Measurements from ENCODE around the gene MTREX. TPM values are rescaled to one million over a fixed set of nuclear protein-coding genes. Genes with fewer than 3 reads are reported as not detected.

Gene MTREX
- total RNA-seq, 1 donor from 2014 or later = 68.7 TPM

- FAIRE-seq = no peak
- H3K4me3 ChIP-seq (ENCODE audit: insufficient read depth, low read depth, low read length) = no peak overlapping the region
- Mint-ChIP-seq H3K4me1 (ENCODE audit: low read depth, unreplicated experiment) (peaks cover 3% of the 10 kb centered on the region), H3K4me3 (ENCODE audit: unreplicated experiment) (no peak overlapping the region), H3K27me3 (ENCODE audit: low read depth, unreplicated experiment) (no peaks in the 10 kb centered on the region), H3K27ac (ENCODE audit: unreplicated experiment) (no peak overlapping the region), H3K9me3 (ENCODE audit: unreplicated experiment) (no peaks in the 10 kb centered on the region), H3K36me3 (ENCODE audit: low read depth, unreplicated experiment) (peaks cover 4% of the 10 kb centered on the region)
- H3K9me3 ChIP-seq (ENCODE audit: insufficient read depth, low read depth, low read length) = no peaks in the 10 kb centered on the region
- H3K79me2 ChIP-seq (ENCODE audit: insufficient read depth, low read length) = no peaks in the 10 kb centered on the region
- no peak overlapping the region for H3K9ac ChIP-seq (ENCODE audit: low read length)
- peaks cover 4% of the 10 kb centered on the region for H3K4me1 ChIP-seq (ENCODE audit: insufficient read depth, low read length)
- peak; percentile 30 for DNase-seq (ENCODE audit: low read depth)
- H3K36me3 ChIP-seq (ENCODE audit: insufficient read depth, low read length) = peaks cover 22% of the 10 kb centered on the region
- H3K27me3 ChIP-seq (ENCODE audit: insufficient read depth, low read length) = no peaks in the 10 kb centered on the region
- TF ChIP-seq EZH2 (IDR thresholded peaks at IDR 0.05; ENCODE audit: insufficient read depth, low read length) (no peak), CTCF (IDR thresholded peaks at IDR 0.05; ENCODE audit: insufficient read depth, low read depth, low read length) (peak; percentile 74)
- no peak overlapping the region for H3K27ac ChIP-seq (ENCODE audit: low read depth, low read length)
- peaks cover 1% of the 10 kb centered on the region for H4K20me1 ChIP-seq (ENCODE audit: insufficient read depth, low read length)
- no peak overlapping the region for H2AFZ ChIP-seq (ENCODE audit: low read depth, low read length)
- H3K4me2 ChIP-seq (ENCODE audit: low read length) = no peak overlapping the region
These were observed 99.4 kb downstream of the MTREX start for GRCh38 chr5:55407059-55407684.

- DNase-seq (ENCODE audit: low read depth) (no peak), FAIRE-seq (no peak)
- Histone ChIP-seq H2AFZ (ENCODE audit: low read depth, low read length) (no peak overlapping the region), H3K27ac (ENCODE audit: low read depth, low read length) (no peak overlapping the region), H3K27me3 (ENCODE audit: insufficient read depth, low read length) (no peaks in the 10 kb centered on the region), H3K79me2 (ENCODE audit: insufficient read depth, low read length) (no peaks in the 10 kb centered on the region), H3K9ac (ENCODE audit: low read length) (no peak overlapping the region), H4K20me1 (ENCODE audit: insufficient read depth, low read length) (no peaks in the 10 kb centered on the region), H3K36me3 (ENCODE audit: insufficient read depth, low read length) (peaks cover 20% of the 10 kb centered on the region), H3K4me2 (ENCODE audit: low read length) (no peak overlapping the region), H3K4me3 (ENCODE audit: insufficient read depth, low read depth, low read length) (no peak overlapping the region), H3K9me3 (ENCODE audit: insufficient read depth, low read depth, low read length) (no peaks in the 10 kb centered on the region), H3K4me1 (ENCODE audit: insufficient read depth, low read length) (peaks cover 4% of the 10 kb centered on the region)
- no peaks in the 10 kb centered on the region for H3K27me3 Mint-ChIP-seq (ENCODE audit: low read depth, unreplicated experiment)
- H3K9me3 Mint-ChIP-seq (ENCODE audit: unreplicated experiment) = no peaks in the 10 kb centered on the region
- peaks cover 3% of the 10 kb centered on the region for H3K4me1 Mint-ChIP-seq (ENCODE audit: low read depth, unreplicated experiment)
- H3K4me3 Mint-ChIP-seq (ENCODE audit: unreplicated experiment) = no peak overlapping the region
- peaks cover 4% of the 10 kb centered on the region for H3K36me3 Mint-ChIP-seq (ENCODE audit: low read depth, unreplicated experiment)
- TF ChIP-seq EZH2 (IDR thresholded peaks at IDR 0.05; ENCODE audit: insufficient read depth, low read length) (no peak), CTCF (IDR thresholded peaks at IDR 0.05; ENCODE audit: insufficient read depth, low read depth, low read length) (no peak)
- H3K27ac Mint-ChIP-seq (ENCODE audit: unreplicated experiment) = no peak overlapping the region
These were observed 100.2 kb downstream of the MTREX start for GRCh38 chr5:55407984-55408383.

GRCh38 chr5:55409775-55410174, 102.0 kb downstream of the MTREX start:
- H3K4me1 ChIP-seq (ENCODE audit: insufficient read depth, low read length) = peaks cover 5% of the 10 kb centered on the region
- H3K27me3 ChIP-seq (ENCODE audit: insufficient read depth, low read length) = no peaks in the 10 kb centered on the region
- Mint-ChIP-seq H3K9me3 (ENCODE audit: unreplicated experiment) (no peaks in the 10 kb centered on the region), H3K4me3 (ENCODE audit: unreplicated experiment) (no peak overlapping the region), H3K27ac (ENCODE audit: unreplicated experiment) (no peak overlapping the region), H3K36me3 (ENCODE audit: low read depth, unreplicated experiment) (peaks cover 4% of the 10 kb centered on the region), H3K27me3 (ENCODE audit: low read depth, unreplicated experiment) (no peaks in the 10 kb centered on the region), H3K4me1 (ENCODE audit: low read depth, unreplicated experiment) (peaks cover 3% of the 10 kb centered on the region)
- H3K9ac ChIP-seq (ENCODE audit: low read length) = no peak overlapping the region
- no peak for DNase-seq (ENCODE audit: low read depth)
- no peak overlapping the region for H2AFZ ChIP-seq (ENCODE audit: low read depth, low read length)
- H3K4me3 ChIP-seq (ENCODE audit: insufficient read depth, low read depth, low read length) = no peak overlapping the region
- no peak for FAIRE-seq
- no peak overlapping the region for H3K4me2 ChIP-seq (ENCODE audit: low read length)
- TF ChIP-seq CTCF (IDR thresholded peaks at IDR 0.05; ENCODE audit: insufficient read depth, low read depth, low read length) (no peak), EZH2 (IDR thresholded peaks at IDR 0.05; ENCODE audit: insufficient read depth, low read length) (no peak)
- peaks cover 16% of the 10 kb centered on the region for H3K36me3 ChIP-seq (ENCODE audit: insufficient read depth, low read length)
- H4K20me1 ChIP-seq (ENCODE audit: insufficient read depth, low read length) = no peaks in the 10 kb centered on the region
- no peak overlapping the region for H3K27ac ChIP-seq (ENCODE audit: low read depth, low read length)
- no peaks in the 10 kb centered on the region for H3K79me2 ChIP-seq (ENCODE audit: insufficient read depth, low read length)
- no peaks in the 10 kb centered on the region for H3K9me3 ChIP-seq (ENCODE audit: insufficient read depth, low read depth, low read length)
